Left cardiac atrium (tissue), 4 donors: ENCODE measurements around the gene CNNM4. TPM values are rescaled to one million over a fixed set of nuclear protein-coding genes. Genes with fewer than 3 reads are reported as not detected.
A peak's percentile ranks its signal among the peaks of the same experiment; 100 is the strongest.
"Not testable (repeated sequence)": the region's sequence is repeated elsewhere in the genome, so short reads cannot be mapped to it uniquely, and the experiment has no call there.

Experiments
- ATAC-seq, 2 donors: fragments of 200-7000 bp; cut with Tn5 transposase; one replicate each; pipeline ENCODE4 v1.9.1; 2020; ENCODE audit warnings: mild to moderate bottlenecking in 2 of 2, moderate library complexity in 2 of 2
- DNase-seq: peaks from one replicate; pipeline ENCODE4 v3.0.0-alpha.2; 2020
- intact Hi-C, 2 donors: fragments of 100-400 bp; cut with DNase I; formaldehyde crosslinking; loops; one replicate each; pipeline versions ENCODE4 v1.14.1 to v1.15.1; 2022 to 2023
- total RNA-seq, 2 donors: library from RNA; stranded (reverse); fragmentation: NEBNext Ultra II Directional; extraction: Animal tissue kit (Norgen Biotek cat#: 25700); gene quantifications; one replicate each; pipeline ENCODE4 v1.2.1, GENCODE V29; 2021
- donor health status: DM: no; HTN: yes; CAD: no.
- donor health status: DM: no; HTN: yes; CAD: no; lungs with severe emphysema.
- donor health status: DM: yes; HTN: yes; CAD: no.
- donor health status: Dilated cardiomyopathy.

CNNM4 gene
- total RNA-seq, 2 donors from 2014 or later = 16.8 to 29.5 TPM

- DNase-seq = no peak
- intact Hi-C loops = no loop called here
Measured at GRCh38 chr2:96773922-96774321, 13.2 kb downstream of the CNNM4 start.

GRCh38 chr2:96775160-96775559 lies 14.5 kb downstream of the CNNM4 start:
- ATAC-seq (no peak), DNase-seq (no peak)
- intact Hi-C loops = no loop called here

More at GRCh38 chr2:96773922-96774321, 13.2 kb downstream of the CNNM4 start:
- ATAC-seq = no peak

- ATAC-seq (no peak), DNase-seq (no peak)
- intact Hi-C loops = no loop called here
Measured at GRCh38 chr2:96783388-96783787, 22.7 kb downstream of the CNNM4 start.

GRCh38 chr2:96787411-96787810 lies 26.7 kb downstream of the CNNM4 start:
- no peak for ATAC-seq
- intact Hi-C loops = no loop called here
- DNase-seq = no peak

GRCh38 chr2:96788442-96789244 lies 27.9 kb downstream of the CNNM4 start:
- ATAC-seq = peak; percentile 87 to 96
- intact Hi-C loops = no loop called here
- DNase-seq = peak; percentile 65

- DNase-seq (no peak), ATAC-seq (peak in 1 of 2 donors; percentile 3)
- intact Hi-C loops = no loop called here
Measured at GRCh38 chr2:96789245-96789617, 28.5 kb downstream of the CNNM4 start.

- no peak for DNase-seq
- intact Hi-C loops = no loop called here
- ATAC-seq = peak in 1 of 2 donors; percentile 19
Measured at GRCh38 chr2:96792772-96793749, 32.4 kb downstream of the CNNM4 start.

- intact Hi-C loops = no loop called here
- DNase-seq = no peak
- ATAC-seq = no peak
Measured at GRCh38 chr2:96795076-96795475, 34.4 kb downstream of the CNNM4 start.

- ATAC-seq, DNase-seq, intact Hi-C loops: not testable (repeated sequence)
Measured at GRCh38 chr2:96796497-96796896, 35.8 kb downstream of the CNNM4 start.

- intact Hi-C loops = no loop called here
- DNase-seq = no peak
- ATAC-seq = no peak
Measured at GRCh38 chr2:96797066-96797625, 36.4 kb downstream of the CNNM4 start.

- intact Hi-C loops = no loop called here
- DNase-seq = no peak
- no peak for ATAC-seq
Measured at GRCh38 chr2:96798733-96799622, 38.3 kb downstream of the CNNM4 start.

GRCh38 chr2:96799623-96799935 lies 38.9 kb downstream of the CNNM4 start:
- ATAC-seq = no peak
- intact Hi-C loops = no loop called here
- DNase-seq = no peak

GRCh38 chr2:96800061-96801004 lies 39.6 kb downstream of the CNNM4 start:
- DNase-seq = no peak
- intact Hi-C loops = loop anchor here in 1 of 2 donors (10.0 kb wide), 1 partner anchor 46 kb away; no protein-coding TSS in a partner anchor
- ATAC-seq = peak; percentile 5 to 7

GRCh38 chr2:96801005-96801785 lies 40.5 kb downstream of the CNNM4 start:
- intact Hi-C loops = loop anchor here in 1 of 2 donors (10.0 kb wide), 1 partner anchor 46 kb away; no protein-coding TSS in a partner anchor
- peak; percentile 77 for DNase-seq
- ATAC-seq = peak; percentile 89 to 90

GRCh38 chr2:96801786-96802595 lies 41.3 kb downstream of the CNNM4 start:
- intact Hi-C loops = loop anchor here in 1 of 2 donors (10.0 kb wide), 1 partner anchor 47 kb away; no protein-coding TSS in a partner anchor
- no peak for DNase-seq
- ATAC-seq = no peak

- ATAC-seq = no peak
- intact Hi-C loops = loop anchor here in 1 of 2 donors (10.0 kb wide), 1 partner anchor 48 kb away; no protein-coding TSS in a partner anchor
Measured at GRCh38 chr2:96802721-96803120, 42.0 kb downstream of the CNNM4 start.

More at GRCh38 chr2:96802721-96803120, 42.0 kb downstream of the CNNM4 start:
- DNase-seq = no peak
